Tibial nerve (tissue), 4 donors: ENCODE data around the gene AP5Z1.

Experiments used
- EP300 ChIP-seq, 2 donors: sonication (generic); formaldehyde crosslinking; IDR thresholded peaks; one replicate each; pipeline ENCODE4 v1.6.1; 2017; ENCODE audit warnings: antibody characterized with exemption in 2 of 2, mild to moderate bottlenecking in 1 of 2
- POLR2A ChIP-seq, 2 donors: fragments of 450-650 bp; IDR thresholded peaks; one replicate each; pipeline ENCODE4 v1.6.1; 2017; ENCODE audit warnings: antibody characterized with exemption in 2 of 2, mild to moderate bottlenecking in 2 of 2, moderate library complexity in 2 of 2
- TF ChIP-seq, protein P1 (sequence below), 5 experiments: fragments of 200-600 bp in 3 of 5; fragments of 450-650 bp in 2 of 5; sonication (generic) in 3 of 5; IDR thresholded peaks; one replicate each; pipeline ENCODE4 v1.5.1; 2016 to 2019; ENCODE audit warnings: antibody characterized with exemption in 5 of 5, mild to moderate bottlenecking in 3 of 5, moderate library complexity in 2 of 5

GRCh38 chr7:4787541-4787940, 12.1 kb downstream of the AP5Z1 start:
- TF ChIP-seq EP300 (IDR thresholded peaks at IDR 0.05): no peak
- TF ChIP-seq, protein P1, sequence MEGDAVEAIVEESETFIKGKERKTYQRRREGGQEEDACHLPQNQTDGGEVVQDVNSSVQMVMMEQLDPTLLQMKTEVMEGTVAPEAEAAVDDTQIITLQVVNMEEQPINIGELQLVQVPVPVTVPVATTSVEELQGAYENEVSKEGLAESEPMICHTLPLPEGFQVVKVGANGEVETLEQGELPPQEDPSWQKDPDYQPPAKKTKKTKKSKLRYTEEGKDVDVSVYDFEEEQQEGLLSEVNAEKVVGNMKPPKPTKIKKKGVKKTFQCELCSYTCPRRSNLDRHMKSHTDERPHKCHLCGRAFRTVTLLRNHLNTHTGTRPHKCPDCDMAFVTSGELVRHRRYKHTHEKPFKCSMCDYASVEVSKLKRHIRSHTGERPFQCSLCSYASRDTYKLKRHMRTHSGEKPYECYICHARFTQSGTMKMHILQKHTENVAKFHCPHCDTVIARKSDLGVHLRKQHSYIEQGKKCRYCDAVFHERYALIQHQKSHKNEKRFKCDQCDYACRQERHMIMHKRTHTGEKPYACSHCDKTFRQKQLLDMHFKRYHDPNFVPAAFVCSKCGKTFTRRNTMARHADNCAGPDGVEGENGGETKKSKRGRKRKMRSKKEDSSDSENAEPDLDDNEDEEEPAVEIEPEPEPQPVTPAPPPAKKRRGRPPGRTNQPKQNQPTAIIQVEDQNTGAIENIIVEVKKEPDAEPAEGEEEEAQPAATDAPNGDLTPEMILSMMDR (IDR thresholded peaks at IDR 0.05): no peak
- TF ChIP-seq POLR2A (IDR thresholded peaks at IDR 0.05): no peak
